Stimulated activated memory B cell treated with anti-CD40 and anti-IgM and Interleukin-4, amounts not matched to agents 10 μg/mL and 1 μg/mL and 100 μg/mL, for 72 hours (primary cell): ENCODE data around the gene DPYSL4.

Experiments
- ATAC-seq: fragments of 150-1000 bp; cut with Tn5 transposase; 2 replicates; pipeline ENCODE4 v1.10.0; 2021
- H3K27ac Mint-ChIP-seq: one replicate; pipeline ENCODE4 v1.8.0; 2022; ENCODE audit warnings: mild to moderate bottlenecking, mixed read lengths
- H3K27me3 Mint-ChIP-seq: one replicate; pipeline ENCODE4 v1.8.0; 2022; ENCODE audit warnings: mixed read lengths
- H3K36me3 Mint-ChIP-seq: one replicate; pipeline ENCODE4 v1.8.0; 2022; ENCODE audit warnings: mixed read lengths
- H3K4me1 Mint-ChIP-seq: one replicate; pipeline ENCODE4 v1.8.0; 2022; ENCODE audit warnings: mixed read lengths
- H3K4me3 Mint-ChIP-seq: one replicate; pipeline ENCODE4 v1.8.0; 2022; ENCODE audit warnings: mild to moderate bottlenecking, moderate library complexity, mixed read lengths
- H3K9me3 Mint-ChIP-seq: one replicate; pipeline ENCODE4 v1.8.0; 2022; ENCODE audit warnings: mixed read lengths

Gene DPYSL4

GRCh38 chr10:132227851-132228390 lies 41.2 kb downstream of the DPYSL4 start:
- Mint-ChIP-seq H3K4me3 (no peak overlapping the region), H3K36me3 (no peaks in the 10 kb centered on the region), H3K4me1 (peaks cover 26% of the 10 kb centered on the region), H3K27me3 (no peaks in the 10 kb centered on the region), H3K9me3 (no peaks in the 10 kb centered on the region), H3K27ac (no peak overlapping the region)
- ATAC-seq = no peak

GRCh38 chr10:132228616-132229015 lies 41.9 kb downstream of the DPYSL4 start:
- no peak for ATAC-seq
- Mint-ChIP-seq H3K9me3 (no peaks in the 10 kb centered on the region), H3K27me3 (no peaks in the 10 kb centered on the region), H3K36me3 (no peaks in the 10 kb centered on the region), H3K4me3 (no peak overlapping the region), H3K27ac (peak overlapping the region; percentile 81), H3K4me1 (peaks cover 24% of the 10 kb centered on the region)

- Mint-ChIP-seq H3K4me3 (no peak overlapping the region), H3K4me1 (peaks cover 21% of the 10 kb centered on the region), H3K27me3 (no peaks in the 10 kb centered on the region), H3K27ac (peak overlapping the region; percentile 81), H3K36me3 (no peaks in the 10 kb centered on the region), H3K9me3 (no peaks in the 10 kb centered on the region)
- no peak for ATAC-seq
These were observed 42.3 kb downstream of the DPYSL4 start for GRCh38 chr10:132229096-132229495.

GRCh38 chr10:132229834-132230556 lies 43.2 kb downstream of the DPYSL4 start:
- H3K27ac Mint-ChIP-seq = peak overlapping the region; percentile 81
- no peaks in the 10 kb centered on the region for H3K27me3 Mint-ChIP-seq
- ATAC-seq = peak; percentile 50

GRCh38 chr10:132230557-132231210 lies 43.9 kb downstream of the DPYSL4 start:
- Mint-ChIP-seq H3K4me3 (no peak overlapping the region), H3K27me3 (no peaks in the 10 kb centered on the region), H3K9me3 (no peaks in the 10 kb centered on the region), H3K27ac (peak overlapping the region; percentile 81), H3K36me3 (no peaks in the 10 kb centered on the region), H3K4me1 (peaks cover 21% of the 10 kb centered on the region)
- no peak for ATAC-seq

More at GRCh38 chr10:132229834-132230556, 43.2 kb downstream of the DPYSL4 start:
- H3K4me3 Mint-ChIP-seq = peak overlapping the region; percentile 69
- no peaks in the 10 kb centered on the region for H3K36me3 Mint-ChIP-seq
- H3K9me3 Mint-ChIP-seq = no peaks in the 10 kb centered on the region
- peaks cover 21% of the 10 kb centered on the region for H3K4me1 Mint-ChIP-seq

GRCh38 chr10:132231656-132232022 lies 44.9 kb downstream of the DPYSL4 start:
- Mint-ChIP-seq H3K4me3 (no peak overlapping the region), H3K9me3 (no peaks in the 10 kb centered on the region), H3K4me1 (peaks cover 21% of the 10 kb centered on the region), H3K27ac (no peak overlapping the region), H3K36me3 (no peaks in the 10 kb centered on the region), H3K27me3 (no peaks in the 10 kb centered on the region)
- no peak for ATAC-seq

- Mint-ChIP-seq H3K27ac (peak overlapping the region; percentile 66), H3K9me3 (no peaks in the 10 kb centered on the region), H3K36me3 (no peaks in the 10 kb centered on the region), H3K27me3 (no peaks in the 10 kb centered on the region), H3K4me3 (no peak overlapping the region), H3K4me1 (peaks cover 21% of the 10 kb centered on the region)
- no peak for ATAC-seq
These were observed 45.5 kb downstream of the DPYSL4 start for GRCh38 chr10:132232023-132232951.

- no peaks in the 10 kb centered on the region for H3K27me3 Mint-ChIP-seq
- no peaks in the 10 kb centered on the region for H3K36me3 Mint-ChIP-seq
- peak overlapping the region; percentile 66 for H3K27ac Mint-ChIP-seq
- no peak overlapping the region for H3K4me3 Mint-ChIP-seq
- H3K4me1 Mint-ChIP-seq = peaks cover 21% of the 10 kb centered on the region
- H3K9me3 Mint-ChIP-seq = no peaks in the 10 kb centered on the region
- no peak for ATAC-seq
These were observed 46.2 kb downstream of the DPYSL4 start for GRCh38 chr10:132232981-132233380.

- Mint-ChIP-seq H3K27ac (no peak overlapping the region), H3K27me3 (no peaks in the 10 kb centered on the region), H3K36me3 (no peaks in the 10 kb centered on the region), H3K4me1 (peaks cover 21% of the 10 kb centered on the region), H3K9me3 (no peaks in the 10 kb centered on the region), H3K4me3 (no peak overlapping the region)
- ATAC-seq = no peak
These were observed 46.8 kb downstream of the DPYSL4 start for GRCh38 chr10:132233501-132234085.

- H3K4me3 Mint-ChIP-seq = no peak overlapping the region
- no peak for ATAC-seq
- H3K27ac Mint-ChIP-seq = no peak overlapping the region
- H3K4me1 Mint-ChIP-seq = peaks cover 17% of the 10 kb centered on the region
- H3K27me3 Mint-ChIP-seq = no peaks in the 10 kb centered on the region
- H3K36me3 Mint-ChIP-seq = no peaks in the 10 kb centered on the region
- H3K9me3 Mint-ChIP-seq = no peaks in the 10 kb centered on the region
These were observed 48.1 kb downstream of the DPYSL4 start for GRCh38 chr10:132234860-132235259.

GRCh38 chr10:132236161-132236560 lies 49.4 kb downstream of the DPYSL4 start:
- H3K27me3 Mint-ChIP-seq = no peaks in the 10 kb centered on the region
- ATAC-seq = no peak
- H3K4me3 Mint-ChIP-seq = no peak overlapping the region
- H3K36me3 Mint-ChIP-seq = no peaks in the 10 kb centered on the region
- no peaks in the 10 kb centered on the region for H3K9me3 Mint-ChIP-seq
- no peak overlapping the region for H3K27ac Mint-ChIP-seq
- H3K4me1 Mint-ChIP-seq = peaks cover 17% of the 10 kb centered on the region

GRCh38 chr10:132236881-132237280 lies 50.1 kb downstream of the DPYSL4 start:
- no peak for ATAC-seq
- Mint-ChIP-seq H3K4me3 (no peak overlapping the region), H3K36me3 (no peaks in the 10 kb centered on the region), H3K27me3 (no peaks in the 10 kb centered on the region), H3K4me1 (peaks cover 15% of the 10 kb centered on the region), H3K27ac (no peak overlapping the region), H3K9me3 (no peaks in the 10 kb centered on the region)

- no peak overlapping the region for H3K27ac Mint-ChIP-seq
- no peaks in the 10 kb centered on the region for H3K36me3 Mint-ChIP-seq
- no peak for ATAC-seq
- peaks cover 10% of the 10 kb centered on the region for H3K4me1 Mint-ChIP-seq
- H3K9me3 Mint-ChIP-seq = no peaks in the 10 kb centered on the region
- H3K4me3 Mint-ChIP-seq = no peak overlapping the region
- no peaks in the 10 kb centered on the region for H3K27me3 Mint-ChIP-seq
These were observed 50.6 kb downstream of the DPYSL4 start for GRCh38 chr10:132237396-132237795.

- no peaks in the 10 kb centered on the region for H3K27me3 Mint-ChIP-seq
These were observed 51.1 kb downstream of the DPYSL4 start for GRCh38 chr10:132237871-132238270.

More at GRCh38 chr10:132237871-132238270, 51.1 kb downstream of the DPYSL4 start:
- H3K9me3 Mint-ChIP-seq = no peaks in the 10 kb centered on the region
- no peaks in the 10 kb centered on the region for H3K36me3 Mint-ChIP-seq
- H3K27ac Mint-ChIP-seq = no peak overlapping the region
- ATAC-seq = no peak
- H3K4me1 Mint-ChIP-seq = peaks cover 5% of the 10 kb centered on the region
- H3K4me3 Mint-ChIP-seq = no peak overlapping the region
